ENCODE data around the gene MLLT11. TPM values are rescaled to one million over a fixed set of nuclear protein-coding genes. Genes with fewer than 3 reads are reported as not detected.
"Not testable (repeated sequence)": the region's sequence is repeated elsewhere in the genome, so short reads cannot be mapped to it uniquely, and the experiment has no call there.

Gene MLLT11
- total and polyA plus RNA-seq, 2 experiments from 2014 or later: 16.9 to 34.3 TPM

GRCh38 chr1:151072224-151072623 is 12.0 kb downstream of the MLLT11 start:
- peak overlapping the region; percentile 77 for H3K4me2 ChIP-seq
- H3K4me1 ChIP-seq (ENCODE audit: insufficient read depth): peaks cover 12% of the 10 kb centered on the region
- H3K9me3 ChIP-seq (ENCODE audit: low read depth): no peaks in the 10 kb centered on the region
- no peaks in the 10 kb centered on the region for H4K20me1 ChIP-seq (ENCODE audit: insufficient read depth, poor library complexity, severe bottlenecking)
- H3K79me2 ChIP-seq: peaks cover 34% of the 10 kb centered on the region
- no peak for DNase-seq (ENCODE audit: low spot score)
- H3K27me3 ChIP-seq: no peaks in the 10 kb centered on the region
- TF ChIP-seq CTCF (IDR thresholded peaks at IDR 0.05; ENCODE audit: poor library complexity) (no peak), EZH2phosphoT487 (IDR thresholded peaks at IDR 0.05; ENCODE audit: low read depth, severe bottlenecking, unreplicated experiment) (no peak), EZH2 (IDR thresholded peaks at IDR 0.05; ENCODE audit: borderline replicate concordance) (no peak)
- 84% methylated on average over 13 of the region's 13 CpGs for WGBS (ENCODE audit: low lambda C conversion rate, missing lambda C conversion rate)
- H3K4me3 ChIP-seq: no peak overlapping the region
- H3K9me2 ChIP-seq (replicated peaks; ENCODE audit: insufficient read depth): no peaks in the 10 kb centered on the region
- no peaks in the 10 kb centered on the region for H3K36me3 ChIP-seq (replicated peaks; ENCODE audit: insufficient read depth, low read depth)
- H2AFZ ChIP-seq: no peak overlapping the region
- H3K27ac ChIP-seq: peak overlapping the region; percentile 99

- Histone ChIP-seq H3K9me2 (replicated peaks; ENCODE audit: insufficient read depth) (no peaks in the 10 kb centered on the region), H2AFZ (no peak overlapping the region), H3K4me1 (ENCODE audit: insufficient read depth) (no peaks in the 10 kb centered on the region), H3K36me3 (replicated peaks; ENCODE audit: insufficient read depth, low read depth) (no peaks in the 10 kb centered on the region), H4K20me1 (ENCODE audit: insufficient read depth, poor library complexity, severe bottlenecking) (no peaks in the 10 kb centered on the region), H3K9me3 (ENCODE audit: low read depth) (no peaks in the 10 kb centered on the region), H3K79me2 (no peaks in the 10 kb centered on the region), H3K4me2 (no peak overlapping the region), H3K27ac (no peak overlapping the region), H3K4me3 (no peak overlapping the region), H3K27me3 (no peaks in the 10 kb centered on the region)
- WGBS (ENCODE audit: low lambda C conversion rate, missing lambda C conversion rate): 86% methylated on average over 4 of the region's 4 CpGs
- TF ChIP-seq CTCF (IDR thresholded peaks at IDR 0.05; ENCODE audit: poor library complexity): no peak
- TF ChIP-seq EZH2phosphoT487 (IDR thresholded peaks at IDR 0.05; ENCODE audit: low read depth, severe bottlenecking, unreplicated experiment): no peak
- no peak for DNase-seq (ENCODE audit: low spot score)
Measured at GRCh38 chr1:151085953-151086559, 25.9 kb downstream of the MLLT11 start.

- H3K79me2 ChIP-seq; H3K9me3 ChIP-seq (ENCODE audit: low read depth); H3K36me3 ChIP-seq (replicated peaks; ENCODE audit: insufficient read depth, low read depth); H3K4me2 ChIP-seq; H2AFZ ChIP-seq; H3K4me3 ChIP-seq; H3K27me3 ChIP-seq; H4K20me1 ChIP-seq (ENCODE audit: insufficient read depth, poor library complexity, severe bottlenecking); DNase-seq (ENCODE audit: low spot score); H3K9me2 ChIP-seq (replicated peaks; ENCODE audit: insufficient read depth); H3K27ac ChIP-seq; H3K4me1 ChIP-seq (ENCODE audit: insufficient read depth): not testable (repeated sequence)
- 82% methylated on average over 6 of the region's 6 CpGs for WGBS (ENCODE audit: low lambda C conversion rate, missing lambda C conversion rate)
Measured at GRCh38 chr1:151097426-151097825, 37.2 kb downstream of the MLLT11 start.

GRCh38 chr1:151098126-151098525 is 37.9 kb downstream of the MLLT11 start:
- H3K4me3 ChIP-seq: no peak overlapping the region
- no peaks in the 10 kb centered on the region for H3K9me2 ChIP-seq (replicated peaks; ENCODE audit: insufficient read depth)
- H3K27me3 ChIP-seq: no peaks in the 10 kb centered on the region
- no peak for DNase-seq (ENCODE audit: low spot score)
- no peak overlapping the region for H3K4me2 ChIP-seq
- no peak overlapping the region for H2AFZ ChIP-seq
- WGBS (ENCODE audit: low lambda C conversion rate, missing lambda C conversion rate): 100% methylated on average over 1 of the region's 1 CpG
- TF ChIP-seq EZH2phosphoT487 (IDR thresholded peaks at IDR 0.05; ENCODE audit: low read depth, severe bottlenecking, unreplicated experiment): no peak
- no peaks in the 10 kb centered on the region for H3K9me3 ChIP-seq (ENCODE audit: low read depth)
- no peak overlapping the region for H3K27ac ChIP-seq
- no peaks in the 10 kb centered on the region for H3K4me1 ChIP-seq (ENCODE audit: insufficient read depth)
- H3K79me2 ChIP-seq: no peaks in the 10 kb centered on the region
- H4K20me1 ChIP-seq (ENCODE audit: insufficient read depth, poor library complexity, severe bottlenecking): no peaks in the 10 kb centered on the region
- H3K36me3 ChIP-seq (replicated peaks; ENCODE audit: insufficient read depth, low read depth): no peaks in the 10 kb centered on the region
